ENCODE data around the gene CASP2.

CASP2 gene

GRCh38 chr7:143287935-143288826 is at the start of gene CASP2:
Gene CASP2 (plus strand): TSS chr7:143288351. CDS start chr7:143288456, 105 bp downstream.
- DNase-seq: peak; percentile 99
- in situ Hi-C loops (cut with HindIII; ENCODE audit: low pct_ligation_motif_present, low pct_unique_long_range_greater_than_20kb, low sequenced_read_pairs): no loop called here

DNA sequence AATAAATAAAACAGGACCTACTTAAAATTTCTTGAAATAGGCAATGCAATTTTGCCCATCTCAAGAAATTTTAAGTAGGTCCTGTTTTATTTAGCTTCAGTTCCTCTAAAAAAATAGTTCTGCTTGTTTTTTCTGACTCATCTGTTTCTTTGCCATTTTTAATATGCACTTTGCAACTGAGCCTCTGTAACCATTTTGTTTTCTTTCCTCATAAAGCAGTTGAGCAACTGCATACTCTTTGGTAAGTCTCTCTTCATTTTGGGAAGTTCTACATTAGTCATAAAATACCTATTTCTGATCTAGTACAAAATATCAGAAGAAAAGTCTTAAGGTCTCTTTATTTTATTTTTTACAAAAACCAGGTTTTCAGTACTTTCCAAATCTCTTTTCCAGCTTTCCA is 48.3 kb upstream of the CASP2 start:
- no peak for DNase-seq
- in situ Hi-C loops (cut with HindIII; ENCODE audit: low pct_ligation_motif_present, low pct_unique_long_range_greater_than_20kb, low sequenced_read_pairs): no loop called here

DNA sequence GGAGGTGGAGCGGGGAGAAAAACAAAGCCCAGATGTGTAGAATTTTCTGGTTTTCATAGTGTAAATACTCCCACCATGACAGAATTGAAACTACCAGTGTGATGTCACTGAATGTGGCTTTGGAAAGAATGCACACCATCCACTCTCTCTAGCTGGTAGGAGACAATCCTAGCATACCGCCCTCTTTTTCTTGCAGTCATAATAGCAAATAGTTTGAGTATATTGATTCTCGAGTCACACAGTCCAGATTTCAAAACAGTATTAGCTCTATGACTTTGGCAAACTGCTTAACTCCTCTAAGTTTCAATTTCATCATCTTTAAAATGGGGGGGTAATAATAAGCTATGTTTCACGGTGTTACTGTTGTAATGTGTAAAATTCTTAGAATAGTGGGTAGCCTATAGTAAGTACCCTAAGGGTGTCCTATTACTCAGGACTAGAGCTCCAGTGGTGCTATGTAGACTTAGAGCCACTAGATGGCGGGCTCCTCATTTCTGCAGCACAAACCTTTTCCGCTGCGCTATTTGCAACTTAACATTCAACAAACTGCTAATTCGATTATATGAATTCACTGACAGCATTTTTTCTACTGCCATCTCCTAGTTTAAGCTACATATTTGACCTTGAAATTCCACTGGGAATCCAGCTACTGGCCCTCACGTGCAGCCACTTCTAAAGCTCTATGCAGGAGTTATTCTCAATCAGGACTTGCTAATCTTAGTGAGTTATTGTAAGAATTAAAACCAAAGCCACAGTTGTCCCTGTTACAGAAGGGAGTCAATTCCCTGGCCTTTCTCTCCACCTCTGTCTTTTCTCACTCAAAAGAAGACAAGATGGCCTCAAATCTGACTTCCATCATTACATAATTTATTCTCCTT is 47.6 kb upstream of the CASP2 start:
- DNase-seq: peak; percentile 81
- in situ Hi-C loops (cut with HindIII; ENCODE audit: low pct_ligation_motif_present, low pct_unique_long_range_greater_than_20kb, low sequenced_read_pairs): no loop called here

DNA sequence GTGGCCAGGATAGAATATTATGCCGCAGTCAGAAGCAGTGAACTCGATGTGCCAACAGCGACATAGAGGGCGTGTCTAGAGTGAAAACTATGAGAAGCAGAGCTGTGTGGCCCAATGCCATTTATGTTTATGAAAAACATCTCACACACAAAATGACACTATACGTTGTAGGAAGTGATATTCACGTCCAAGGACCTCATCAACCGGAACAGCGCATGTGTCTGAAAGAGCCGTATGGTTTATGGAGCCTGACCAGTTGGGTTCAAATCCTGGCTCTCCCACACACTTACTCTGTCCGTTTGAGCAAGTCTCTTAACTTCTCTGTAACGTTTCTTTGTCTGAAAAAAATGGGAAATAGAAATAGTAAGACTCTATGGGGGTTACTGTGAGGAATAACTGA is 45.8 kb upstream of the CASP2 start:
- in situ Hi-C loops (cut with HindIII; ENCODE audit: low pct_ligation_motif_present, low pct_unique_long_range_greater_than_20kb, low sequenced_read_pairs): no loop called here
- DNase-seq: no peak

- DNase-seq: no peak
- in situ Hi-C loops (cut with HindIII; ENCODE audit: low pct_ligation_motif_present, low pct_unique_long_range_greater_than_20kb, low sequenced_read_pairs): no loop called here
These were observed 45.0 kb upstream of the CASP2 start for GRCh38 chr7:143243111-143243510.

DNA sequence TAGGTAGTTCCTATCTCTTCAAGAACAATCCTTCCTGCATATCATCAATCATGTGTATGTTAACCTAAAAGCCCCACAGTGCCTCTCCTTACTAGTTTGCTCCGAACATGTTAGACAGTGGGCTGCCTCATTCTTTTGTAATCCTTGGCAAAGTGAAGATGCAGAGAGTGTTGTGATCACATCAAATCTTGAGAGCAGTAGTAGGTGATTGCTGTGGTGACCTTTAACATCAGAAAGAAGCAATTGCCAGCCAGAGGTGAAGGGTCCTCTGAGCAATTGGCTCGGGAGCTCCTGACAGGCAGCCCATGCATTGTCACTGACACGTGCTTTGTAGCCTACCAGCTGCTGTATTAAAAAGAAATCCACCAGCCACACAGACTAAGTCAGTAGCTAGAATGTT is 44.5 kb upstream of the CASP2 start:
- in situ Hi-C loops (cut with HindIII; ENCODE audit: low pct_ligation_motif_present, low pct_unique_long_range_greater_than_20kb, low sequenced_read_pairs): no loop called here
- DNase-seq: no peak

DNA sequence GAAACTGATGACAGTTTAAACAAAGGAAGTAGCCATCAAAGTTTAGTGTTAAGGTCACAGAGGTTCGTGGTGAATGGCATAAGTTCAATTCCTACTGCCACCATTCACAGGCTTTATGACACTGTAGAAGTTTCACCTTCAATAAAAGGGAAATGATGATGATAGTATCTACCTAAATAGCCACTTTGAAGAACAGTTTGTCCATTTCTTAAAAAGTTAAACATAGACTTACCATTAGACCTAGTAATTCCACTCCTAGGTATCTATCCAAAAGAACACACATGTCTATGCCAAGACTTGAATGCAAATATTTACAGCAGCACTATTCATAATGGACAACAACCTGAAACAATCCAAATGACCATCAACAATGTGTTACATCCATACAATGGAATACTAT is 43.8 kb upstream of the CASP2 start:
- in situ Hi-C loops (cut with HindIII; ENCODE audit: low pct_ligation_motif_present, low pct_unique_long_range_greater_than_20kb, low sequenced_read_pairs): no loop called here
- DNase-seq: no peak

GRCh38 chr7:143245123-143245522 is 43.0 kb upstream of the CASP2 start:
- in situ Hi-C loops (cut with HindIII; ENCODE audit: low pct_ligation_motif_present, low pct_unique_long_range_greater_than_20kb, low sequenced_read_pairs): no loop called here
- DNase-seq: no peak

DNA sequence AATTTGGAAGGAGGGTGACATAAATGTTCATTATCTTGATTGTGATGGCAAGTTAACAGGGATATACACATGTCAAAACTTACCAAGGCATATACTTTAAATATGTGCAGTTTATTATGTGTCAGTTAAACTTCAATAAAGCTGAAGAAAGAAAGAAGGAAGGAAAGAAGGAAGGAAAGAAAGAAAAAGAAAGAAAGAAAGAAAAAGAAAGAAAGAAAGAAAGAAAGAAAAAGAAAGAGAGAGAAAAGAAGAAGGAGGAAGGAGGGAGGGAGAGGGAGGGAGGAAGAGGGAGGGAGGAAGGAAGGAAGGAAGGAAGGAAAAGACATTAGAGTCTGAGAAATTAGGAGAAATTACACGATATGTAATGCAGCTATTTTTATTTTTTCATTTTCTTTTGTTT is 40.8 kb upstream of the CASP2 start:
- no peak for DNase-seq
- in situ Hi-C loops (cut with HindIII; ENCODE audit: low pct_ligation_motif_present, low pct_unique_long_range_greater_than_20kb, low sequenced_read_pairs): no loop called here

- no peak for DNase-seq
- in situ Hi-C loops (cut with HindIII; ENCODE audit: low pct_ligation_motif_present, low pct_unique_long_range_greater_than_20kb, low sequenced_read_pairs): no loop called here
These were observed 39.3 kb upstream of the CASP2 start for GRCh38 chr7:143248761-143249354.

DNA sequence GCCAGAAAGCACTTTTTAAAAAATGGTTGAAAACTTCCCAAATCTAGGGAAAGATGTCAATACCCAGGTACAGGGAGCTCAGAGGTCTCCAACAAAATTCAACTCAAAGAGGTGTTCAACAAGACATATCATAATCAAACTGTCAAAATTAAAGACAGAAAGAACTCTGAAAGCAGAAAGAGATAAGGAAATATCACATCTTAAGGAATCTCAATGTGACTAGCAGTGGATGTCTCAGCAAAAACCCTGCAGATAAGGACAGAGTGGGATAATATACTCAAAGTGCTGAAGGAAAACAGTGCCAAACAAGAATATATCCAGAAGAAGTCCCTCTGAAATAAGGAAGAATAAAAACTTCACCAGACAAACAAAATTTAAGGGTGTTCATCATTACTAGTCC is 38.0 kb upstream of the CASP2 start:
- no peak for DNase-seq
- in situ Hi-C loops (cut with HindIII; ENCODE audit: low pct_ligation_motif_present, low pct_unique_long_range_greater_than_20kb, low sequenced_read_pairs): no loop called here

DNA sequence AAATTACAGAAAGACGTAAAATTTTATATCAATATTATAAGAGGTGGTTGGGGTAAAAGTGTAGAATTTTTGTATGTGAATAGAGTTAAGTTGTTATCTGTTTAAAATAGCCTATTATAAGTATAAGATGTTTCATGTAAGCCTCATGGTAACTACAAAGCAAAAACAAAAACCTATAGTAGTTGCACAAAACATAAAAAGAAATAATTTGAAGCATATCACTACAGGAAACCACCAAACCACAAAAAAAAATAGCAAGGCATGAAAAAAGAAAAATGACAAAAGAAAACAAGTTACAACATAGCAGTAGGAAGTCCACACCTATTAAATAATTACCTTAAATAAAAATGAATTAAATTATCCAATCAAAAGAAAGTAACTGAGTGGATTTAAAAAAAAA is 37.3 kb upstream of the CASP2 start:
- in situ Hi-C loops (cut with HindIII; ENCODE audit: low pct_ligation_motif_present, low pct_unique_long_range_greater_than_20kb, low sequenced_read_pairs): no loop called here
- no peak for DNase-seq

- DNase-seq: no peak
- in situ Hi-C loops (cut with HindIII; ENCODE audit: low pct_ligation_motif_present, low pct_unique_long_range_greater_than_20kb, low sequenced_read_pairs): no loop called here
These were observed 36.1 kb upstream of the CASP2 start for GRCh38 chr7:143252006-143252405.

DNA sequence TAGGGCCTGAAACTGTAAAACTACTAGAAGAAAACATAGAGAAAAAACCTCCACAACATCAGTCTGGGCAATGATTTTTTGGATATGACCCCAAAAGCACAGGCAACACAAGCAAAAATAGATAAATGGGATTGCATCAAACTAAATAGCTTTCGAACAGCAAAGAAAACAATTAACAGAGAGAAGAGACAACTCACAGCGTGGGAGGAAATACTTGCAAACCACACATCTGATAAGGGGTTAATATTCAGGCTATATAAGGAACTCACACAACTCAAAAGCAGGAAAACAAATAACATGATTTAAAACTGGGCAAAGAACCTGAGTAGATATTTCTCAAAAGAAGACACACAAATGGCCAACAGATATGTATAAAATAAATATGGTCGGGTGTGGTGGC is 32.6 kb upstream of the CASP2 start:
- no peak for DNase-seq

GRCh38 chr7:143256325-143256724 is 31.8 kb upstream of the CASP2 start:
- no peak for DNase-seq
- in situ Hi-C loops (cut with HindIII; ENCODE audit: low pct_ligation_motif_present, low pct_unique_long_range_greater_than_20kb, low sequenced_read_pairs): no loop called here

More for the DNA sequence above, 32.6 kb upstream of the CASP2 start:
- in situ Hi-C loops (cut with HindIII; ENCODE audit: low pct_ligation_motif_present, low pct_unique_long_range_greater_than_20kb, low sequenced_read_pairs): no loop called here

DNA sequence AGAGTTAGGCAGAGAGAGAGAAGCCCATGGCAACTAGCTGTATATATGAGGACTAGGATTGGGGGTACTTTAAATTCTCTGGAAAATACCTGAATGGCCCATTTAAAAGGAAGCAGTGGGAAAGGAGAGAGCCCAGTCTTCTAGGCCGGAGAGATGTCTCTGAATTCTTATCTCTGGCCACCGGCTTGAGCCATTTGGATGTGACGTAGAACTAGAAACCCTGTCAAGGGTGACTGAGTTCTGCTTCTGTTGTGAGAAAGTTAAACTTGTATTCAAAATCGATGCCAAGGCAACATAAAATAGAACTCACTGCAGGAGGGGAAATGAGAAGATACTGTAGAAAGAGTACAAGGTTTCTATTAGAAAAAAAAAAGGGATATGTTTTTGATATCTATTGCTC is 31.2 kb upstream of the CASP2 start:
- no peak for DNase-seq
- in situ Hi-C loops (cut with HindIII; ENCODE audit: low pct_ligation_motif_present, low pct_unique_long_range_greater_than_20kb, low sequenced_read_pairs): no loop called here

DNA sequence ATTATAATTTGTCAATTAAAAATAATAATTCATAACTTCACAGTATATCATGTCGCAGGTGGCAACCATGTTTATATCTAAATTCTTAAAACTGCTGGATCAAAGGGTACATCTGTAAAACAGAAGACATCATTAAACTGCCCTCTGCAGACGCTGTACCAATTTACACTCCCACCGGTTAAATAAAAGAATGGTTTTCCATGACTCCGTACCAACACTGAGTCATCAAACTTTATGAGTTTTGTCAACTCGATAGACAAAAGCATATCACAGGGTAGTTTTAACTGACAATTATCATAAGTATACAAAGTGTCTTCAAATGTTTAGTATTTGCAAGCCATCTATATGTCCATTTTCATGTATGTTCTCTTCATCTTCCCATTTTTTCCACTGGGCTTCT is 30.6 kb upstream of the CASP2 start:
- DNase-seq: no peak
- in situ Hi-C loops (cut with HindIII; ENCODE audit: low pct_ligation_motif_present, low pct_unique_long_range_greater_than_20kb, low sequenced_read_pairs): no loop called here

DNA sequence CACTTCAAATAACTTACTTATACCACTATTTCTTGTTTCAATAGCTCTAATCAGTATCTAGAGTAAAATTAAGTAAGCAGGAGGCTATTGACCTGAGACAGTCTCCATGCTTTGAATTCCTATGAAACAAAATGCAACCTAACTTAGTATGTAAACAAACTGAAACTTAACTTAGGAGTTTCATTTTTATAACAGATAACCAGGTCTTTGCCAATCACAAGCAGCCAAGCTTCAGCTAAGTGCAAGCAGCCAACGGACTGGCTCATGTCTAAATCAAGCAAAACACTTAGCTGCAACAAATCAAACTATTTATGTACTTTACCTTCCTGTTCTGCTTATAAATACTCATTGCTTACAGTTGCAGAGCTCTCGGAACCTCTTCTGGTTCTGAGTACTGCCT is 29.3 kb upstream of the CASP2 start:
- DNase-seq: no peak
- in situ Hi-C loops (cut with HindIII; ENCODE audit: low pct_ligation_motif_present, low pct_unique_long_range_greater_than_20kb, low sequenced_read_pairs): no loop called here

DNA sequence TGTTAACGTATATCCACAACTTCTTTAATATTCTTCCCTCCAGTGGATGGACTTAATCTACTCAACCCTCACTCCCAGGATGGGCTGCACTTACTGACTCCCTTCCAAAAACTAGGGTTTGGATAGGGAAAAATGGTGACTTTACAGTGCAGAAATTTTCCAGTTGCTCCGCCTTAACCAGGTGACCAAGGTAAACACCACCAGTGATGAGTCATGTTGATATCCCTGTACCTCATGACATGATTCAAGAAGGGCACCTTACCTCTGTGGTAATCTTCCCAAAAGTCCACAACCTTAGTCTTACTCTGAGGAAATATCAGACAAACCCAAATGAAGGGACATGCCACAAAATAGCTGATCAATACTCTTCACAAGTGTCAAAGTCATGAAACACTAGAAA is 28.4 kb upstream of the CASP2 start:
- in situ Hi-C loops (cut with HindIII; ENCODE audit: low pct_ligation_motif_present, low pct_unique_long_range_greater_than_20kb, low sequenced_read_pairs): no loop called here

More for the DNA sequence above, 28.4 kb upstream of the CASP2 start:
- DNase-seq: no peak
